ENCODE measurements around the gene PES1.

GRCh38 chr22:30557243-30557642 lies 34.5 kb downstream of the PES1 start:
- TF ChIP-seq CTCF (conservative IDR thresholded peaks at IDR 0.05 in 1 of 2, IDR thresholded peaks at IDR 0.05 in 1 of 2; ENCODE audit: low read depth in 1 of 2, low read length in 2 of 2): no peak
- no peak for TF ChIP-seq EZH2 (IDR thresholded peaks at IDR 0.05; ENCODE audit: low read length, missing control alignments)

Measured in fibroblast of lung (primary cell).